Keratinocyte (primary cell): Measurements from ENCODE around the gene MPC1. TPM values are rescaled to one million over a fixed set of nuclear protein-coding genes. Genes with fewer than 3 reads are reported as not detected.
A peak's percentile ranks its signal among the peaks of the same experiment; 100 is the strongest.

Experiments
- DNase-seq: peaks from one replicate; pipeline ENCODE4 v3.0.0-alpha.2; 2011; ENCODE audit warnings: low read depth, missing footprints, low spot score
- FAIRE-seq: peaks from 2 replicates; lab custom pipeline; 2011; peaks lifted over from hg19 to GRCh38; lab: Jason Lieb, UNC
- H2AFZ ChIP-seq: 2 replicates; pipeline ENCODE4 v1.6.0; 2012; ENCODE audit warnings: low read length, control low read depth, inconsistent platforms; ENCODE audit not compliant: control insufficient read depth
- H3K27ac ChIP-seq: 2 replicates; pipeline ENCODE4 v1.5.1; 2011; ENCODE audit warnings: low read length; ENCODE audit not compliant: control insufficient read depth, insufficient read depth
- H3K27me3 ChIP-seq: 3 replicates; pipeline ENCODE4 v1.6.0; 2011; ENCODE audit warnings: low read length; ENCODE audit not compliant: control insufficient read depth, insufficient read depth; ENCODE audit errors: extremely low read depth
- H3K36me3 ChIP-seq, 2 experiments: 2 replicates in 1 of 2; 3 replicates in 1 of 2; pipeline ENCODE4 v1.5.1; 2011; ENCODE audit warnings: low read length in 2 of 2, mild to moderate bottlenecking in 1 of 2; ENCODE audit not compliant: control insufficient read depth in 2 of 2, insufficient read depth in 2 of 2; ENCODE audit errors: extremely low read depth in 1 of 2
- H3K4me1 ChIP-seq: 3 replicates; pipeline ENCODE4 v1.5.1; 2011; ENCODE audit warnings: low read length; ENCODE audit not compliant: control insufficient read depth, insufficient read depth; ENCODE audit errors: extremely low read depth
- H3K4me2 ChIP-seq: 3 replicates; pipeline ENCODE4 v1.6.0; 2011; ENCODE audit warnings: low read depth, low read length; ENCODE audit not compliant: control insufficient read depth, insufficient read depth; ENCODE audit errors: extremely low read depth
- H3K4me3 ChIP-seq, 3 experiments: fragments of 200-600 bp in 1 of 3; sonication (generic) in 1 of 3; 2 replicates in 2 of 3; 3 replicates in 1 of 3; pipeline ENCODE4 v1.5.1; 2011 to 2016; ENCODE audit warnings: low read length in 3 of 3, mild to moderate bottlenecking in 3 of 3, control low read depth in 2 of 3, inconsistent platforms in 1 of 3, low read depth in 1 of 3, mixed read lengths in 1 of 3, mixed run types in 1 of 3, moderate library complexity in 1 of 3; ENCODE audit not compliant: control insufficient read depth in 2 of 3, insufficient read depth in 2 of 3; ENCODE audit errors: extremely low read depth in 1 of 3
- H3K79me2 ChIP-seq: 2 replicates; pipeline ENCODE4 v1.6.0; 2012; ENCODE audit warnings: low read length; ENCODE audit not compliant: control insufficient read depth, insufficient read depth
- H3K9ac ChIP-seq: 3 replicates; pipeline ENCODE4 v1.6.0; 2011; ENCODE audit warnings: low read length; ENCODE audit not compliant: control insufficient read depth, insufficient read depth; ENCODE audit errors: extremely low read depth
- H3K9me1 ChIP-seq: 3 replicates; pipeline ENCODE4 v1.6.0; 2011; ENCODE audit warnings: low read length; ENCODE audit not compliant: control insufficient read depth, insufficient read depth; ENCODE audit errors: extremely low read depth
- H3K9me3 ChIP-seq: 2 replicates; pipeline ENCODE4 v1.5.1; 2012; ENCODE audit warnings: low read depth, low read length; ENCODE audit not compliant: control insufficient read depth
- H4K20me1 ChIP-seq: 3 replicates; pipeline ENCODE4 v1.6.0; 2011; ENCODE audit warnings: low read length; ENCODE audit not compliant: control insufficient read depth, insufficient read depth; ENCODE audit errors: extremely low read depth
- CTCF ChIP-seq, 3 experiments: IDR thresholded peaks in 1 of 3; conservative IDR thresholded peaks in 1 of 3; optimal IDR thresholded peaks in 1 of 3; 2 replicates in 2 of 3; 3 replicates in 1 of 3; pipeline versions ENCODE3 to v1.5.1; 2011; ENCODE audit warnings: low read length in 3 of 3, mild to moderate bottlenecking in 3 of 3, moderate library complexity in 2 of 3, control low read depth in 1 of 3, inconsistent platforms in 1 of 3; ENCODE audit not compliant: insufficient read depth in 2 of 3; ENCODE audit errors: extremely low read depth in 1 of 3
- EZH2 ChIP-seq: IDR thresholded peaks from one replicate; pipeline ENCODE4 v1.6.1; 2012; ENCODE audit warnings: inconsistent platforms, mild to moderate bottlenecking, low read length, moderate library complexity
- dilution Hi-C: fragments of 300-500 bp; cut with MboI; formaldehyde crosslinking; loops from one replicate; pipeline ENCODE4 v1.7.0; 2020; ENCODE audit warnings: low sequenced_read_pairs; ENCODE audit not compliant: extremely low pct_ligation_motif_present
- polyA plus RNA-seq, 5 experiments: library from polyadenylated mRNA; depleted of rRNA in 3 of 5; stranded (reverse) in 3 of 5; stranded (forward) in 1 of 5; unstranded in 1 of 5; fragments of >200 nt; gene quantifications; 1 replicate in 1 of 5; 2 replicates in 3 of 5; 3 replicates in 1 of 5; pipeline versions ENCODE4 v1.2.1 to v1.2.3, GENCODE V29; 2011 to 2012; ENCODE audit warnings: missing spikeins in 2 of 5, low read depth in 1 of 5, low replicate concordance in 1 of 5

The MPC1 gene
- polyA plus RNA-seq, 1 donor (not counting 4 experiments of a cell fraction or from before 2014, with no cell fraction given) = 26.4 TPM

DNA sequence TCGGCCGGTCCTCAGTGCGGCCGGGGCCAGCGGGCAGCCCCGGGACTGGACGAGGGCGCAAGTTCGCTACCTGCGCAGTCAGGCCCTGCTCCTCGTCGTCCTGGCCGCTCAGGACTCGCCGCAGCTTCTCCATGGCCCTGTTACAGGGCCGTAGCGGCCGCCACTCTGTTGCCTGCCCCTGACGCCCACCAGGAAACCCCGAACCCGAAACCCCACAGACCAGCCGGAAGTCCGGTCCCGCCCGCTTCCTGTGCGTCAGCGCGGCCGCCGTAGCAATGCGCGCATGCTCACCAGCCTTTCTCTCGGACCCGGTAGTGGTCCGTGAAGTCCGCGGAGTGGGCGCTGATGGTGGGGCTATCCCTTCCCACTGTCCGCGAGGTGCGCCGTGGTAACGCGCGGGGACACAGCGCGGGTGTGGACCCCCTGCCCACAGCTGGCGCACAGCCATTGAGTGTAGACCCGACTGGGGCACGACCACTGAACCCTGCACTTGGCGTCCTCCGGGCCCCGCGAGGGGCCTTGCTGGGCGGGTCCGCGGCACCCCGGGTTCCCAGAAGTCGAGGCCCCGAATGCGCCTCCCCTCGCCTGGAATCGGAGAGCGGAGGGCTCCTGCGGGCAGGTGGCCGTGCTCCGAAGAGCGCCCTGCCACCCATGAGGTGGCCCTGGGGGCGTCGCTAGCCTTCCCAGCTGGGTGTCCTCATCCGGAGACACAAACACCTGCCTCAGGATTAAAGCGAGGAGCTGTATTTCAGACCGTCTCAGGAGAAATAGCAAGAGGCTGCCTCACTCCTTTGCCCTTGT lies 40.2 kb downstream of the MPC1 start, which contains the start of gene SFT2D1:
SFT2D1 (minus strand) TSS at position 197 of the 801 bp plus-strand sequence; CDS start at position 133, 64 bp downstream.
- peaks cover 52% of the 10 kb centered on the region for H3K79me2 ChIP-seq
- H3K27me3 ChIP-seq = no peaks in the 10 kb centered on the region
- peaks cover 0 to 2% of the 10 kb centered on the region in 2 experiments for H3K36me3 ChIP-seq
- DNase-seq (no peak), FAIRE-seq (no peak)
- peak within 1 kb of the TSS; percentile 98 for H2AFZ ChIP-seq
- H3K4me2 ChIP-seq = peak within 1 kb of the TSS; percentile 96
- dilution Hi-C loops = no loop called here
- H3K4me3 ChIP-seq = peak within 1 kb of the TSS; percentile 97 to 100 (median 99)
- H3K9me1 ChIP-seq = no peaks in the 10 kb centered on the region
- TF ChIP-seq CTCF (optimal IDR thresholded peaks at IDR 0.05 in 1 of 3, IDR thresholded peaks at IDR 0.05 in 1 of 3, conservative IDR thresholded peaks at IDR 0.05 in 1 of 3; ENCODE audit: extremely low read depth in 1 of 3, insufficient read depth in 2 of 3, low read length in 3 of 3) = no peak
- TF ChIP-seq EZH2 = no peak
- no peaks in the 10 kb centered on the region for H3K9me3 ChIP-seq
- peak within 1 kb of the TSS; percentile 84 for H3K27ac ChIP-seq
- peaks cover 12% of the 10 kb centered on the region for H3K4me1 ChIP-seq
- peaks cover 5% of the 10 kb centered on the region for H4K20me1 ChIP-seq
- peak within 1 kb of the TSS; percentile 92 for H3K9ac ChIP-seq

GRCh38 chr6:166341977-166342348 lies 40.8 kb downstream of the MPC1 start:
- Histone ChIP-seq H3K27ac (peak overlapping the region; percentile 84), H3K9me3 (no peaks in the 10 kb centered on the region), H4K20me1 (peaks cover 9% of the 10 kb centered on the region), H3K36me3 (peaks cover 0 to 8% of the 10 kb centered on the region in 2 experiments), H3K9ac (peak overlapping the region; percentile 92), H3K4me2 (peak overlapping the region; percentile 96), H3K4me1 (peaks cover 12% of the 10 kb centered on the region), H3K4me3 (peak overlapping the region; percentile 97 to 100 (median 99)), H3K27me3 (no peaks in the 10 kb centered on the region), H3K9me1 (no peaks in the 10 kb centered on the region), H3K79me2 (peaks cover 58% of the 10 kb centered on the region), H2AFZ (peak overlapping the region; percentile 98)
- no peak for FAIRE-seq
- dilution Hi-C loops = no loop called here
- TF ChIP-seq EZH2 (no peak), CTCF (optimal IDR thresholded peaks at IDR 0.05 in 1 of 3, IDR thresholded peaks at IDR 0.05 in 1 of 3, conservative IDR thresholded peaks at IDR 0.05 in 1 of 3; ENCODE audit: extremely low read depth in 1 of 3, insufficient read depth in 2 of 3, low read length in 3 of 3) (no peak)
- DNase-seq = no peak
